ENCODE measurements around the gene PTPRN2.

GRCh38 chr7:158237672-158238335 lies 349.8 kb downstream of the PTPRN2 start:
- TF ChIP-seq CTCF (IDR thresholded peaks at IDR 0.05) (no peak), EP300 (IDR thresholded peaks at IDR 0.05) (no peak), POLR2A (IDR thresholded peaks at IDR 0.05) (no peak), POLR2AphosphoS5 (IDR thresholded peaks at IDR 0.05) (no peak)

Measured in sigmoid colon (tissue), 4 donors.